ENCODE results near the gene DLGAP1.

GRCh38 chr18:3665204-3665603, 789.9 kb downstream of the DLGAP1 start:
- TF ChIP-seq EZH2 (IDR thresholded peaks at IDR 0.05; ENCODE audit: insufficient read depth, poor library complexity, severe bottlenecking) = no peak
- no peak for TF ChIP-seq EZH2phosphoT487 (IDR thresholded peaks at IDR 0.05; ENCODE audit: insufficient read depth, low read depth)
